MM.1S (cell line): ENCODE data around the gene KRTAP11-1.

Experiments used
- DNase-seq: peaks from one replicate; pipeline ENCODE4 v3.0.0-alpha.2; 2015
- H2AFZ ChIP-seq: fragments of 300-600 bp; sonication (generic); 2 replicates; pipeline ENCODE4 v1.6.0; 2016; ENCODE audit warnings: antibody characterized with exemption, low read length
- H3F3A ChIP-seq: fragments of 300-600 bp; sonication (generic); 2 replicates; pipeline ENCODE4 v1.6.1; 2016; ENCODE audit warnings: mild to moderate bottlenecking, antibody characterized with exemption, low read length, moderate library complexity, mixed read lengths; ENCODE audit not compliant: insufficient read depth
- H3K27ac ChIP-seq: fragments of 300-600 bp; sonication (generic); 2 replicates; pipeline ENCODE4 v1.5.1; 2016; ENCODE audit warnings: mild to moderate bottlenecking, low read length
- H3K27me3 ChIP-seq: fragments of 300-600 bp; sonication (generic); replicated peaks from 2 replicates; pipeline ENCODE4 v1.6.0; 2016; ENCODE audit warnings: low read length; ENCODE audit not compliant: insufficient read depth
- H3K36me3 ChIP-seq: fragments of 300-600 bp; sonication (generic); replicated peaks from 2 replicates; pipeline ENCODE4 v1.6.1; 2016; ENCODE audit warnings: mild to moderate bottlenecking, low read length, mixed read lengths; ENCODE audit not compliant: insufficient read depth
- H3K4me1 ChIP-seq: fragments of 300-600 bp; sonication (generic); 2 replicates; pipeline ENCODE4 v1.6.1; 2016; ENCODE audit warnings: low read length, mixed read lengths
- H3K4me2 ChIP-seq: fragments of 300-600 bp; sonication (generic); 2 replicates; pipeline ENCODE4 v1.6.0; 2016; ENCODE audit warnings: low read depth, low read length
- H3K4me3 ChIP-seq: fragments of 300-600 bp; sonication (generic); 2 replicates; pipeline ENCODE4 v1.5.1; 2016; ENCODE audit warnings: low read length, mixed read lengths
- H3K79me2 ChIP-seq: fragments of 300-600 bp; sonication (generic); 2 replicates; pipeline ENCODE4 v1.6.1; 2016; ENCODE audit warnings: mixed run types, low read length, mixed read lengths
- H3K9ac ChIP-seq: fragments of 300-600 bp; sonication (generic); 2 replicates; pipeline ENCODE4 v1.6.1; 2016; ENCODE audit warnings: low read length, mixed read lengths
- H3K9me2 ChIP-seq: fragments of 300-600 bp; sonication (generic); replicated peaks from 2 replicates; pipeline ENCODE4 v1.6.1; 2016; ENCODE audit warnings: mild to moderate bottlenecking, low read length, mixed read lengths; ENCODE audit not compliant: insufficient read depth
- H3K9me3 ChIP-seq: fragments of 300-600 bp; sonication (generic); replicated peaks from 2 replicates; pipeline ENCODE4 v1.6.1; 2016; ENCODE audit warnings: mild to moderate bottlenecking, low read length, mixed read lengths; ENCODE audit not compliant: insufficient read depth
- H4K20me1 ChIP-seq: fragments of 300-600 bp; sonication (generic); 2 replicates; pipeline ENCODE4 v1.6.1; 2016; ENCODE audit warnings: mild to moderate bottlenecking, low read length, moderate library complexity, mixed read lengths; ENCODE audit not compliant: insufficient read depth
- CTCF ChIP-seq: fragments of 300-600 bp; sonication (generic); IDR thresholded peaks from 2 replicates; pipeline ENCODE4 v1.5.1; 2016; ENCODE audit warnings: antibody characterized with exemption, low read length, mixed read lengths
- EZH2 ChIP-seq: fragments of 300-600 bp; sonication (generic); optimal IDR thresholded peaks from 2 replicates; pipeline ENCODE3; 2017; ENCODE audit warnings: low read depth, mild to moderate bottlenecking, antibody characterized with exemption, low read length, mixed read lengths
- EZH2phosphoT487 ChIP-seq: fragments of 300-600 bp; sonication (generic); IDR thresholded peaks from 2 replicates; pipeline ENCODE4 v1.6.1; 2018; ENCODE audit warnings: antibody characterized with exemption, low read length

Gene KRTAP11-1

GRCh38 chr21:30874526-30874925, 6.9 kb downstream of the KRTAP11-1 start:
- Histone ChIP-seq H3K27me3 (no peaks in the 10 kb centered on the region), H3K4me3 (no peak overlapping the region), H3K9ac (no peak overlapping the region), H3K4me1 (no peaks in the 10 kb centered on the region), H3K79me2 (no peaks in the 10 kb centered on the region), H3K36me3 (no peaks in the 10 kb centered on the region), H3K9me3 (no peaks in the 10 kb centered on the region), H2AFZ (no peak overlapping the region), H4K20me1 (no peaks in the 10 kb centered on the region), H3K4me2 (no peak overlapping the region), H3F3A (no peaks in the 10 kb centered on the region), H3K27ac (no peak overlapping the region), H3K9me2 (no peaks in the 10 kb centered on the region)
- TF ChIP-seq EZH2phosphoT487 = no peak
- no peak for TF ChIP-seq EZH2
- no peak for TF ChIP-seq CTCF
- no peak for DNase-seq

DNA sequence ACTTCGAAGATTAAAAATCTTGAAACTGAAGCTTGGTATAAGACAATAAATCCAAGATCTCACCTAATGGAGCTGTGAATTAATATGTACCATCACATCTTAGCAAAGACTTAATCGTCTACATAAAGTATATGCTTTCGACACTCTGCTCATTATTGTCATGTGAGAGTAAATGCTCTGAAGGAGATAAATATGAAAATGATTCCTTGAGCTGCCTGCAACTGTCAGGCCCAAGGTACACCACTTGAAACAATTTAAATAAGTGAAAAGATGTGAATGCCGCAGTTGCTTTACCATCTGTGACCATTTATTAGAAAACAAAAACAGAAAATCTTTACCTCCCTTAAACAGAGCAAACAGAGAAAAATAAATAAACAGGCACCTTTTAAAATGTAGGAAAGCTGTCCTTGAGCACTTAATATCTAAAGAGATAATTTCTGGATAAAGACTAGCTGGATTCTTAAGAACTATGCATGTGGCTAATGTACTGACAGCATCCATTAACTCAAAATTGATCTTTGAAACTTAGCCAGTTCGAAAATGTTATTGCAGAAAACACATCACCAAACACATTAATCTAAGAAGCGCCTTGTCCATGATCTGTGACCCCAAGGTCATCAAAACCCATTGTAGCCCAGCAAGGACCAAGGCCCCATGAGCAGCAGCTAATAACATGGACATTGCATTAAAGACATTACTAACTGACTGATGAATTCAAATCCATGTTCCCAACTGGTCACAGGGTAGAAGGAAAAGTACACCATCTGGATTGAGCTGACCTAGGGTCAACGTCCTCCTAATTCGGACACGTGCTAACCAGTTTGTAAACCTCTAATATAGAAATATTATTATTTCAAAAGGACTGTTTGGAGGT, 33.5 kb downstream of the KRTAP11-1 start:
- no peak overlapping the region for H3K27ac ChIP-seq

GRCh38 chr21:30842990-30843389, 38.4 kb downstream of the KRTAP11-1 start:
- Histone ChIP-seq H3K36me3 (no peaks in the 10 kb centered on the region), H3F3A (no peaks in the 10 kb centered on the region), H3K9me3 (no peaks in the 10 kb centered on the region), H3K27me3 (no peaks in the 10 kb centered on the region), H3K4me1 (no peaks in the 10 kb centered on the region), H3K9me2 (no peaks in the 10 kb centered on the region), H2AFZ (no peak overlapping the region), H3K4me3 (no peak overlapping the region), H3K27ac (no peak overlapping the region), H3K79me2 (no peaks in the 10 kb centered on the region), H3K9ac (no peak overlapping the region), H3K4me2 (no peak overlapping the region), H4K20me1 (no peaks in the 10 kb centered on the region)
- peak; percentile 17 for DNase-seq
- TF ChIP-seq CTCF (peak; percentile 23), EZH2 (no peak)

More for the DNA sequence above, 33.5 kb downstream of the KRTAP11-1 start:
- Histone ChIP-seq H3K9me3 (no peaks in the 10 kb centered on the region), H3K36me3 (no peaks in the 10 kb centered on the region), H3K9ac (no peak overlapping the region), H3K9me2 (no peaks in the 10 kb centered on the region), H2AFZ (no peak overlapping the region), H3K27me3 (no peaks in the 10 kb centered on the region), H3K4me3 (no peak overlapping the region), H3K4me1 (peaks cover 10% of the 10 kb centered on the region), H3K79me2 (no peaks in the 10 kb centered on the region), H3K4me2 (no peak overlapping the region), H4K20me1 (no peaks in the 10 kb centered on the region), H3F3A (peaks cover 12% of the 10 kb centered on the region)
- TF ChIP-seq CTCF (no peak), EZH2phosphoT487 (no peak)
- no peak for DNase-seq
